HepG2 (cell line): Measurements from ENCODE around the gene ISY1. TPM values are rescaled to one million over a fixed set of nuclear protein-coding genes. Genes with fewer than 3 reads are reported as not detected.
A peak's percentile ranks its signal among the peaks of the same experiment; 100 is the strongest.

ENCODE experiments used
- ARNTL ChIP-seq: sonication (generic); formaldehyde crosslinking; IDR thresholded peaks from 2 replicates; pipeline ENCODE4 v1.4.0; 2020; ENCODE audit warnings: mild to moderate bottlenecking, missing genetic modification reagents
- FOXA1 ChIP-seq, 2 experiments: fragments of 450-650 bp in 1 of 2; sonication (generic) in 1 of 2; formaldehyde crosslinking in 1 of 2; IDR thresholded peaks; 2 replicates each; pipeline versions ENCODE4 v1.4.0 to v1.6.1; 2016 to 2020; ENCODE audit warnings: missing genetic modification reagents in 1 of 2
- GTF2F1 ChIP-seq: fragments of 150-350 bp; IDR thresholded peaks from 2 replicates; pipeline ENCODE4 v1.6.1; 2014; ENCODE audit warnings: low read length
- HMG20A ChIP-seq: IDR thresholded peaks from 2 replicates; pipeline ENCODE4 v1.6.1; 2016; ENCODE audit warnings: borderline replicate concordance
- MED8 ChIP-seq: sonication (generic); formaldehyde crosslinking; IDR thresholded peaks from 2 replicates; pipeline ENCODE4 v1.8.1; 2023; ENCODE audit warnings: mild to moderate bottlenecking, missing genetic modification reagents; ENCODE audit not compliant: insufficient replicate concordance
- PTBP1 ChIP-seq: fragments of 200-400 bp; formaldehyde crosslinking; IDR thresholded peaks from 2 replicates; pipeline ENCODE4 v1.6.1; 2018; ENCODE audit warnings: low read length, low read depth; ENCODE audit not compliant: poor library complexity, severe bottlenecking
- SMYD3 ChIP-seq: sonication (generic); formaldehyde crosslinking; IDR thresholded peaks from 2 replicates; pipeline ENCODE4 v1.8.1; 2023; ENCODE audit warnings: mild to moderate bottlenecking, missing genetic modification reagents
- TCF7L2 ChIP-seq: IDR thresholded peaks from 2 replicates; pipeline ENCODE4 v1.6.1; 2011; ENCODE audit warnings: mild to moderate bottlenecking, low read depth, low read length, moderate library complexity
- ZFP37 ChIP-seq: sonication (generic); formaldehyde crosslinking; IDR thresholded peaks from 2 replicates; pipeline ENCODE4 v1.4.0; 2020; ENCODE audit warnings: missing genetic modification reagents, borderline replicate concordance
- ZFP90 ChIP-seq: sonication (generic); formaldehyde crosslinking; IDR thresholded peaks from 2 replicates; pipeline ENCODE4 v1.8.0; 2022; ENCODE audit warnings: missing genetic modification reagents, mild to moderate bottlenecking, inconsistent platforms, borderline replicate concordance
- ZKSCAN8 ChIP-seq: IDR thresholded peaks from 2 replicates; pipeline ENCODE4 v1.6.1; 2016; ENCODE audit warnings: borderline replicate concordance, missing genetic modification reagents, missing compliant biosample characterization
- ZNF235 ChIP-seq: sonication (generic); formaldehyde crosslinking; IDR thresholded peaks from 2 replicates; pipeline ENCODE4 v1.8.1; 2023; ENCODE audit warnings: mild to moderate bottlenecking, missing genetic modification reagents, borderline replicate concordance
- ZNF780A ChIP-seq: sonication (generic); formaldehyde crosslinking; IDR thresholded peaks from 2 replicates; pipeline ENCODE4 v1.8.0; 2022; ENCODE audit warnings: mild to moderate bottlenecking, missing genetic modification reagents, moderate library complexity
- polyA plus RNA-seq, 8 experiments: library from polyadenylated mRNA; depleted of rRNA in 3 of 8; stranded (reverse) in 7 of 8; unstranded in 1 of 8; fragments of >200 nt; fragmentation: Illumina TruSeq in 4 of 8; extraction: Trizol in 4 of 8; gene quantifications; 2 replicates each; pipeline versions ENCODE4 v1.2.1 to v1.2.3, GENCODE V29; 2011 to 2016; ENCODE audit warnings: low read depth in 4 of 8, missing spikeins in 1 of 8, mixed read lengths in 1 of 8; ENCODE audit not compliant: insufficient read depth in 1 of 8
- total RNA-seq, 5 experiments: library from RNA; depleted of rRNA; stranded (reverse); fragments of >200 nt; fragmentation: Illumina TruSeq; extraction: Trizol; gene quantifications; 2 replicates each; pipeline ENCODE4 v1.2.3, GENCODE V29; 2016; ENCODE audit warnings: low read depth in 1 of 5
- TF ChIP-seq, protein P1 (sequence below): sonication (generic); formaldehyde crosslinking; IDR thresholded peaks from 2 replicates; pipeline ENCODE4 v1.5.1; 2020; ENCODE audit warnings: mild to moderate bottlenecking, missing genetic modification reagents
- TF ChIP-seq, protein P2 (sequence below), 2 experiments: sonication (generic) in 1 of 2; formaldehyde crosslinking in 1 of 2; IDR thresholded peaks; 2 replicates each; pipeline versions ENCODE4 v1.4.0 to v1.6.1; 2016 to 2020; ENCODE audit warnings: borderline replicate concordance in 1 of 2, low read depth in 1 of 2, mild to moderate bottlenecking in 1 of 2, missing genetic modification reagents in 1 of 2
- TF ChIP-seq, protein P3 (sequence below): sonication (generic); formaldehyde crosslinking; conservative IDR thresholded peaks from 2 replicates; pipeline ENCODE4 v1.4.0; 2020; ENCODE audit warnings: mild to moderate bottlenecking, missing genetic modification reagents, moderate library complexity

ISY1 gene
- total and polyA plus RNA-seq, 2 of the 13 experiments (the other 11 are each of a cell fraction or from before 2014, with no cell fraction given), result 21.0 to 39.1 TPM

DNA sequence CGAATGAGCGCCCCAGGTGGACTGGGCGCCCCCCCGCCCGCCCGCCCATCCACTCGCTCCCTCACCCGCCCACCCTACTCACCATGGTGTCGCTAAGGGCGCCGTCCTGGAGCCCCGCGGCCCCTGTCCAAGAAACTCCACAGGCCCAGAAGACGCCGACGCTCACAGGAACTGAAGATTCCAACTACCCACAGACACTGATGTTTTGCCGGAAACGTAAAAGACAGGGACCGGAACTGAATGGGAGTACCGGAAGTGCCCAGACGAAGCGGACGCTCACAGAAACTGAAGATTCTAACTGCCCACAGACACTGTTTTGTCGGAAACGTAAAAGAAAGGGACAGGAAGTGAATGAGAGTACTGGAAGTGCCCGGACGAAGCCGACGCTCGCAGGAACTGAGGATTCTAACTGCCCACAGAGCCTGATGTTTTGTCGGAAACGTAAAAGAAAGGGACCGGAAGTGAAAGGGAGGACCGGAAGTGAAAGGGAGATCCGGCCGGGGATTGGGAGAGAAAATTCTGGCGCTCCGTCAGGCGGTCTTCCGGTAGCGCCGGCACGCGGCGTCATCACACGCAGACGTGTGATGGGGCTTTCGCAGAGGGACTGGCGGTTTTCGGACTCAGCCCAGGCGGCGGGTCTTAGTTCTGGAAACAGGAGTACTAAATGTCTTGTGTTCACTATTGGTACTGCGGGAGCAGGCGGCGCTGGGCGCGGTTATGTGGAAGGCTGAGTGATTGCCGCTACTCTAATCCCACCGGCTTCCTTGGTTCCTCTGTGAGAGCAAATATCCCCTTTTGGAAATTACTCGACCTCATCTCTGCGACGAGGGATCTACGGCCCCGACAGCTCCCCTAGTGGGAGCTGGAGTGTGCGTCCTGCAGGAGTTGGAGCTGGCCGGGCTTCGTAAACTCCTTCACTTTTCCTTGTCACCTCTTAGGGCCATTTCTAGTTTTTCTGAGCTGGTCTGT lies at the start of gene ISY1 (continued):
- TF ChIP-seq FOXA1 (IDR thresholded peaks at IDR 0.05) (no peak), FOXA1 (CRISPR knock-in tag; IDR thresholded peaks at IDR 0.05) (no peak), ARNTL (0 out of 2 replicates have a peak, but pooled peaks have one; percentile 69), PTBP1 (no peak), ZFP90 (CRISPR knock-in tag) (no peak), ZNF780A (CRISPR knock-in tag) (0 out of 2 replicates have a peak, but pooled peaks have one; percentile 33), GTF2F1 (no peak), MED8 (CRISPR knock-in tag) (peak; percentile 45), ZFP37 (CRISPR knock-in tag) (no peak), SMYD3 (CRISPR knock-in tag) (peak; percentile 71; the same call in 1 of the 2 replicates), ZKSCAN8 (0 out of 2 replicates have a peak, but pooled peaks have one; percentile 21), HMG20A (no peak), ZNF235 (CRISPR knock-in tag) (0 out of 2 replicates have a peak, but pooled peaks have one; percentile 37), TCF7L2 (no peak)
- TF ChIP-seq, protein P1, sequence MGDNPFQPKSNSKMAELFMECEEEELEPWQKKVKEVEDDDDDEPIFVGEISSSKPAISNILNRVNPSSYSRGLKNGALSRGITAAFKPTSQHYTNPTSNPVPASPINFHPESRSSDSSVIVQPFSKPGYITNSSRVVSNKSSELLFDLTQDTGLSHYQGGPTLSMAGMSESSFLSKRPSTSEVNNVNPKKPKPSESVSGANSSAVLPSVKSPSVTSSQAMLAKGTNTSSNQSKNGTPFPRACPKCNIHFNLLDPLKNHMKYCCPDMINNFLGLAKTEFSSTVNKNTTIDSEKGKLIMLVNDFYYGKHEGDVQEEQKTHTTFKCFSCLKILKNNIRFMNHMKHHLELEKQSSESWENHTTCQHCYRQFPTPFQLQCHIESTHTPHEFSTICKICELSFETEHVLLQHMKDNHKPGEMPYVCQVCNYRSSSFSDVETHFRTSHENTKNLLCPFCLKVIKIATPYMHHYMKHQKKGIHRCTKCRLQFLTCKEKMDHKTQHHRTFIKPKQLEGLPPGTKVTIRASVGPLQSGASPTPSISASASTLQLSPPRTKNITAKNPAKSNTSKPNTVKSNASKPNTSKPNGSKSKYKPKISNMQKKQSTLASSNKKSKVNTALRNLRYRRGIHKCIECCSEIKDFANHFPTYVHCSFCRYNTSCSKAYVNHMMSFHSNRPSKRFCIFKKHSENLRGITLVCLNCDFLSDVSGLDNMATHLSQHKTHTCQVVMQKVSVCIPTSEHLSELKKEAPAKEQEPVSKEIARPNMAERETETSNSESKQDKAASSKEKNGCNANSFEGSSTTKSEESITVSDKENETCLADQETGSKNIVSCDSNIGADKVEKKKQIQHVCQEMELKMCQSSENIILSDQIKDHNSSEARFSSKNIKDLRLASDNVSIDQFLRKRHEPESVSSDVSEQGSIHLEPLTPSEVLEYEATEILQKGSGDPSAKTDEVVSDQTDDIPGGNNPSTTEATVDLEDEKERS (CRISPR knock-in tag), result peak; percentile 91
- TF ChIP-seq, protein P2, sequence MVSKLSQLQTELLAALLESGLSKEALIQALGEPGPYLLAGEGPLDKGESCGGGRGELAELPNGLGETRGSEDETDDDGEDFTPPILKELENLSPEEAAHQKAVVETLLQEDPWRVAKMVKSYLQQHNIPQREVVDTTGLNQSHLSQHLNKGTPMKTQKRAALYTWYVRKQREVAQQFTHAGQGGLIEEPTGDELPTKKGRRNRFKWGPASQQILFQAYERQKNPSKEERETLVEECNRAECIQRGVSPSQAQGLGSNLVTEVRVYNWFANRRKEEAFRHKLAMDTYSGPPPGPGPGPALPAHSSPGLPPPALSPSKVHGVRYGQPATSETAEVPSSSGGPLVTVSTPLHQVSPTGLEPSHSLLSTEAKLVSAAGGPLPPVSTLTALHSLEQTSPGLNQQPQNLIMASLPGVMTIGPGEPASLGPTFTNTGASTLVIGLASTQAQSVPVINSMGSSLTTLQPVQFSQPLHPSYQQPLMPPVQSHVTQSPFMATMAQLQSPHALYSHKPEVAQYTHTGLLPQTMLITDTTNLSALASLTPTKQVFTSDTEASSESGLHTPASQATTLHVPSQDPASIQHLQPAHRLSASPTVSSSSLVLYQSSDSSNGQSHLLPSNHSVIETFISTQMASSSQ (IDR thresholded peaks at IDR 0.05; ENCODE audit: low read depth), result peak; percentile 41; the same call in 1 of the 2 replicates
- TF ChIP-seq, protein P2 (CRISPR knock-in tag; IDR thresholded peaks at IDR 0.05; ENCODE audit: borderline replicate concordance), result peak; percentile 43; the same call in 1 of the 2 replicates
- TF ChIP-seq, protein P3, sequence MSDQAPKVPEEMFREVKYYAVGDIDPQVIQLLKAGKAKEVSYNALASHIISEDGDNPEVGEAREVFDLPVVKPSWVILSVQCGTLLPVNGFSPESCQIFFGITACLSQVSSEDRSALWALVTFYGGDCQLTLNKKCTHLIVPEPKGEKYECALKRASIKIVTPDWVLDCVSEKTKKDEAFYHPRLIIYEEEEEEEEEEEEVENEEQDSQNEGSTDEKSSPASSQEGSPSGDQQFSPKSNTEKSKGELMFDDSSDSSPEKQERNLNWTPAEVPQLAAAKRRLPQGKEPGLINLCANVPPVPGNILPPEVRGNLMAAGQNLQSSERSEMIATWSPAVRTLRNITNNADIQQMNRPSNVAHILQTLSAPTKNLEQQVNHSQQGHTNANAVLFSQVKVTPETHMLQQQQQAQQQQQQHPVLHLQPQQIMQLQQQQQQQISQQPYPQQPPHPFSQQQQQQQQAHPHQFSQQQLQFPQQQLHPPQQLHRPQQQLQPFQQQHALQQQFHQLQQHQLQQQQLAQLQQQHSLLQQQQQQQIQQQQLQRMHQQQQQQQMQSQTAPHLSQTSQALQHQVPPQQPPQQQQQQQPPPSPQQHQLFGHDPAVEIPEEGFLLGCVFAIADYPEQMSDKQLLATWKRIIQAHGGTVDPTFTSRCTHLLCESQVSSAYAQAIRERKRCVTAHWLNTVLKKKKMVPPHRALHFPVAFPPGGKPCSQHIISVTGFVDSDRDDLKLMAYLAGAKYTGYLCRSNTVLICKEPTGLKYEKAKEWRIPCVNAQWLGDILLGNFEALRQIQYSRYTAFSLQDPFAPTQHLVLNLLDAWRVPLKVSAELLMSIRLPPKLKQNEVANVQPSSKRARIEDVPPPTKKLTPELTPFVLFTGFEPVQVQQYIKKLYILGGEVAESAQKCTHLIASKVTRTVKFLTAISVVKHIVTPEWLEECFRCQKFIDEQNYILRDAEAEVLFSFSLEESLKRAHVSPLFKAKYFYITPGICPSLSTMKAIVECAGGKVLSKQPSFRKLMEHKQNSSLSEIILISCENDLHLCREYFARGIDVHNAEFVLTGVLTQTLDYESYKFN (CRISPR knock-in tag), result peak; percentile 47; the same call in 1 of the 2 replicates
